ENCODE results near the gene ZNF398.
A peak's percentile ranks its signal among the peaks of the same experiment; 100 is the strongest.

ZNF398 gene

GRCh38 chr7:149196151-149196704 is 49.0 kb downstream of the ZNF398 start:
- Histone ChIP-seq H3K9me3 (ENCODE audit: severe bottlenecking) (no peaks in the 10 kb centered on the region), H3K4me3 (ENCODE audit: low read depth, low read length) (peak overlapping the region; percentile 79), H3K27me3 (ENCODE audit: insufficient read depth, low read depth, severe bottlenecking) (no peaks in the 10 kb centered on the region), H3K27ac (peak overlapping the region; percentile 77), H3K36me3 (peaks cover 38% of the 10 kb centered on the region)
- DNase-seq: no peak
- no peak for TF ChIP-seq CTCF (IDR thresholded peaks at IDR 0.05; ENCODE audit: low read depth, low read length)

GRCh38 chr7:149196705-149197171 is 49.5 kb downstream of the ZNF398 start:
- no peak for TF ChIP-seq CTCF (IDR thresholded peaks at IDR 0.05; ENCODE audit: low read depth, low read length)
- Histone ChIP-seq H3K4me3 (ENCODE audit: low read depth, low read length) (peak overlapping the region; percentile 79), H3K9me3 (ENCODE audit: severe bottlenecking) (no peaks in the 10 kb centered on the region), H3K27ac (peak overlapping the region; percentile 77), H3K36me3 (peaks cover 43% of the 10 kb centered on the region), H3K27me3 (ENCODE audit: insufficient read depth, low read depth, severe bottlenecking) (no peaks in the 10 kb centered on the region)
- no peak for DNase-seq

GRCh38 chr7:149197675-149198074 is 50.4 kb downstream of the ZNF398 start:
- Histone ChIP-seq H3K9me3 (ENCODE audit: severe bottlenecking) (no peaks in the 10 kb centered on the region), H3K27me3 (ENCODE audit: insufficient read depth, low read depth, severe bottlenecking) (no peaks in the 10 kb centered on the region), H3K36me3 (peaks cover 53% of the 10 kb centered on the region), H3K27ac (no peak overlapping the region), H3K4me3 (ENCODE audit: low read depth, low read length) (no peak overlapping the region)
- no peak for DNase-seq
- no peak for TF ChIP-seq CTCF (IDR thresholded peaks at IDR 0.05; ENCODE audit: low read depth, low read length)

GRCh38 chr7:149198161-149198816 is 51.0 kb downstream of the ZNF398 start:
- no peaks in the 10 kb centered on the region for H3K9me3 ChIP-seq (ENCODE audit: severe bottlenecking)
- no peak overlapping the region for H3K4me3 ChIP-seq (ENCODE audit: low read depth, low read length)
- no peaks in the 10 kb centered on the region for H3K27me3 ChIP-seq (ENCODE audit: insufficient read depth, low read depth, severe bottlenecking)
- no peak overlapping the region for H3K27ac ChIP-seq
- DNase-seq: no peak
- H3K36me3 ChIP-seq: peaks cover 59% of the 10 kb centered on the region
- TF ChIP-seq CTCF (IDR thresholded peaks at IDR 0.05; ENCODE audit: low read depth, low read length): no peak

GRCh38 chr7:149199234-149199995 is 52.2 kb downstream of the ZNF398 start:
- no peak for DNase-seq
- no peaks in the 10 kb centered on the region for H3K9me3 ChIP-seq (ENCODE audit: severe bottlenecking)
- no peak overlapping the region for H3K4me3 ChIP-seq (ENCODE audit: low read depth, low read length)
- no peak for TF ChIP-seq CTCF (IDR thresholded peaks at IDR 0.05; ENCODE audit: low read depth, low read length)
- H3K27me3 ChIP-seq (ENCODE audit: insufficient read depth, low read depth, severe bottlenecking): no peaks in the 10 kb centered on the region
- H3K27ac ChIP-seq: no peak overlapping the region
- H3K36me3 ChIP-seq: peaks cover 70% of the 10 kb centered on the region
